Upper lobe of left lung (tissue), 4 donors: ENCODE data around the gene TFG.

Experiments used
- EP300 ChIP-seq, 4 donors: sonication (generic); formaldehyde crosslinking; IDR thresholded peaks; one replicate each; pipeline ENCODE4 v1.5.1; 2017; ENCODE audit warnings: antibody characterized with exemption in 4 of 4, control low read depth in 2 of 4
- POLR2A ChIP-seq, 4 donors: fragments of 450-650 bp; IDR thresholded peaks; one replicate each; pipeline ENCODE4 v1.5.1; 2016 to 2017; ENCODE audit warnings: antibody characterized with exemption in 4 of 4, mild to moderate bottlenecking in 2 of 4
- POLR2AphosphoS5 ChIP-seq, 2 donors: sonication (generic); formaldehyde crosslinking; IDR thresholded peaks; one replicate each; pipeline ENCODE4 v1.5.1; 2017; ENCODE audit warnings: antibody characterized with exemption in 2 of 2
- TF ChIP-seq, protein P1 (sequence below), 6 experiments: fragments of 450-650 bp in 4 of 6; fragments of 200-600 bp in 2 of 6; sonication (generic) in 2 of 6; IDR thresholded peaks; one replicate each; pipeline ENCODE4 v1.5.1; 2016 to 2019; ENCODE audit warnings: antibody characterized with exemption in 6 of 6

DNA sequence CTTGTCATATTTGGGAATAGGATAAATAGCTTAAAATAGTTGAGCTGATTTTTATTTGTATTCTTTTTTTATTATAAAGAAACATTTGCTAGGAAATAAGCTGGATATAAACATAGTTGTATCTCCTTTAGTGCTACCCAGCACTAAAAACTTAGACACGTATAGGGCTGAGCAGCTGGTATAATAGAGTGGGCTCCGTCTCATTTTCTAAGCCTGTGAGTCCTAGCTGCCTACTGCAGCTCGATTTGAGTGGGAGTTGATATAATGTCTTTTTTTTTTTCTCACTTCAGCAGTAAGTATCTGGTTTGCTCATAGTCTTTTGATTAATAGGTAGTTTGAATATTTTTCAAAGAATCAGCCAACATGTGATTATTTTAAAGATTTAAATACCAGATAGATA, 34.2 kb downstream of the TFG start:
- TF ChIP-seq POLR2A (IDR thresholded peaks at IDR 0.05) (no peak), EP300 (IDR thresholded peaks at IDR 0.05) (no peak), POLR2AphosphoS5 (IDR thresholded peaks at IDR 0.05) (no peak)
- TF ChIP-seq, protein P1, sequence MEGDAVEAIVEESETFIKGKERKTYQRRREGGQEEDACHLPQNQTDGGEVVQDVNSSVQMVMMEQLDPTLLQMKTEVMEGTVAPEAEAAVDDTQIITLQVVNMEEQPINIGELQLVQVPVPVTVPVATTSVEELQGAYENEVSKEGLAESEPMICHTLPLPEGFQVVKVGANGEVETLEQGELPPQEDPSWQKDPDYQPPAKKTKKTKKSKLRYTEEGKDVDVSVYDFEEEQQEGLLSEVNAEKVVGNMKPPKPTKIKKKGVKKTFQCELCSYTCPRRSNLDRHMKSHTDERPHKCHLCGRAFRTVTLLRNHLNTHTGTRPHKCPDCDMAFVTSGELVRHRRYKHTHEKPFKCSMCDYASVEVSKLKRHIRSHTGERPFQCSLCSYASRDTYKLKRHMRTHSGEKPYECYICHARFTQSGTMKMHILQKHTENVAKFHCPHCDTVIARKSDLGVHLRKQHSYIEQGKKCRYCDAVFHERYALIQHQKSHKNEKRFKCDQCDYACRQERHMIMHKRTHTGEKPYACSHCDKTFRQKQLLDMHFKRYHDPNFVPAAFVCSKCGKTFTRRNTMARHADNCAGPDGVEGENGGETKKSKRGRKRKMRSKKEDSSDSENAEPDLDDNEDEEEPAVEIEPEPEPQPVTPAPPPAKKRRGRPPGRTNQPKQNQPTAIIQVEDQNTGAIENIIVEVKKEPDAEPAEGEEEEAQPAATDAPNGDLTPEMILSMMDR (IDR thresholded peaks at IDR 0.05): no peak
